Stomach (tissue), 9 donors: ENCODE data around the gene BMP6. TPM values are rescaled to one million over a fixed set of nuclear protein-coding genes. Genes with fewer than 3 reads are reported as not detected.
A peak's percentile ranks its signal among the peaks of the same experiment; 100 is the strongest.

Experiments
- DNase-seq, 2 donors: peaks; one replicate each; pipeline versions ENCODE4 v3.0.0 to v3.0.0-alpha.2; 2013 to 2019
- H3K27ac ChIP-seq, 5 donors: fragments of 200-600 bp in 4 of 5; sonication (generic) in 4 of 5; one replicate each; pipeline ENCODE4 v1.5.1; 2013 to 2019; ENCODE audit warnings: mild to moderate bottlenecking in 1 of 5, moderate library complexity in 1 of 5
- H3K27me3 ChIP-seq, 3 donors: fragments of 200-600 bp; sonication (generic); one replicate each; pipeline ENCODE4 v1.5.1; 2017 to 2019; ENCODE audit warnings: mixed run types in 1 of 3
- H3K36me3 ChIP-seq, 4 donors: fragments of 200-600 bp; sonication (generic); 1 replicate in 3 of 4; 2 replicates in 1 of 4; pipeline ENCODE4 v1.5.1; 2016 to 2019
- H3K4me1 ChIP-seq, 4 donors: fragments of 200-600 bp; sonication (generic); one replicate each; pipeline ENCODE4 v1.5.1; 2016 to 2019
- H3K4me3 ChIP-seq, 4 donors: fragments of 200-600 bp; sonication (generic) in 3 of 4; one replicate each; pipeline ENCODE4 v1.5.1; 2016 to 2019; ENCODE audit warnings: mild to moderate bottlenecking in 1 of 4
- H3K9me3 ChIP-seq, 4 donors: fragments of 200-600 bp; sonication (generic); one replicate each; pipeline ENCODE4 v1.5.1; 2016 to 2019
- EP300 ChIP-seq: sonication (generic); formaldehyde crosslinking; IDR thresholded peaks from one replicate; pipeline ENCODE4 v1.6.1; 2017; ENCODE audit warnings: antibody characterized with exemption
- POLR2A ChIP-seq, 4 donors: fragments of 450-650 bp; IDR thresholded peaks; one replicate each; pipeline ENCODE4 v1.6.1; 2016; ENCODE audit warnings: antibody characterized with exemption in 4 of 4, control low read depth in 2 of 4, mild to moderate bottlenecking in 1 of 4, moderate library complexity in 1 of 4
- POLR2AphosphoS5 ChIP-seq, 3 donors: sonication (generic); formaldehyde crosslinking; IDR thresholded peaks; one replicate each; pipeline ENCODE4 v1.6.1; 2016; ENCODE audit warnings: antibody characterized with exemption in 3 of 3
- WGBS, 5 donors: extraction: QIAGEN DNeasy Blood & Tissue Kit in 3 of 5; methylation state at CpG; one replicate each; pipeline versions ENCODE4 v1.1.5 to v1.1.7; 2013 to 2018; 5-methylcytosine and 5-hydroxymethylcytosine counted together
- intact Hi-C: fragments of 100-400 bp; cut with DNase I; formaldehyde crosslinking; loops from one replicate; pipeline ENCODE4 v1.15.1; 2023; ENCODE audit warnings: low total_unique reads
- polyA plus RNA-seq, 3 donors: library from polyadenylated mRNA; stranded (reverse); fragments of 200-250 nt; gene quantifications; one replicate each; pipeline ENCODE4 v1.2.3, GENCODE V29; 2013
- total RNA-seq, 5 donors: library from RNA; depleted of rRNA; stranded (reverse); fragments of >200 nt; gene quantifications; one replicate each; pipeline versions ENCODE4 v1.1.0 to v1.2.3, GENCODE V29; 2014 to 2016
- TF ChIP-seq, protein P1 (sequence below), 7 experiments: fragments of 450-650 bp in 4 of 7; fragments of 200-600 bp in 3 of 7; sonication (generic) in 3 of 7; IDR thresholded peaks; one replicate each; pipeline ENCODE4 v1.5.1; 2016 to 2019; ENCODE audit warnings: antibody characterized with exemption in 7 of 7, control low read depth in 2 of 7, mild to moderate bottlenecking in 1 of 7
- donor health status: healthy with polysubstance abuse.
- donor health status: Bipolar disorder and iron deficiency.
- donor health status: healthy.

Gene BMP6
- total and polyA plus RNA-seq, 8 donors = 0.50 to 15.8 (median 2.7) TPM; not detected in 1

- TF ChIP-seq EP300 (no peak), POLR2A (IDR thresholded peaks at IDR 0.05) (no peak), POLR2AphosphoS5 (IDR thresholded peaks at IDR 0.05) (no peak)
- TF ChIP-seq, protein P1, sequence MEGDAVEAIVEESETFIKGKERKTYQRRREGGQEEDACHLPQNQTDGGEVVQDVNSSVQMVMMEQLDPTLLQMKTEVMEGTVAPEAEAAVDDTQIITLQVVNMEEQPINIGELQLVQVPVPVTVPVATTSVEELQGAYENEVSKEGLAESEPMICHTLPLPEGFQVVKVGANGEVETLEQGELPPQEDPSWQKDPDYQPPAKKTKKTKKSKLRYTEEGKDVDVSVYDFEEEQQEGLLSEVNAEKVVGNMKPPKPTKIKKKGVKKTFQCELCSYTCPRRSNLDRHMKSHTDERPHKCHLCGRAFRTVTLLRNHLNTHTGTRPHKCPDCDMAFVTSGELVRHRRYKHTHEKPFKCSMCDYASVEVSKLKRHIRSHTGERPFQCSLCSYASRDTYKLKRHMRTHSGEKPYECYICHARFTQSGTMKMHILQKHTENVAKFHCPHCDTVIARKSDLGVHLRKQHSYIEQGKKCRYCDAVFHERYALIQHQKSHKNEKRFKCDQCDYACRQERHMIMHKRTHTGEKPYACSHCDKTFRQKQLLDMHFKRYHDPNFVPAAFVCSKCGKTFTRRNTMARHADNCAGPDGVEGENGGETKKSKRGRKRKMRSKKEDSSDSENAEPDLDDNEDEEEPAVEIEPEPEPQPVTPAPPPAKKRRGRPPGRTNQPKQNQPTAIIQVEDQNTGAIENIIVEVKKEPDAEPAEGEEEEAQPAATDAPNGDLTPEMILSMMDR (IDR thresholded peaks at IDR 0.05) = no peak
- WGBS, 5 donors = 50 to 73% (median 64%) methylated on average over 3 to 4 of the region's 4 CpGs
- Histone ChIP-seq H3K4me3 (no peak overlapping the region), H3K36me3 (peaks cover 25 to 28% (median 27%) of the 10 kb centered on the region in 4 donors), H3K27ac (peak overlapping the region in 1 of 5 donors; percentile 20), H3K4me1 (peaks cover 12 to 46% (median 40%) of the 10 kb centered on the region in 4 donors), H3K9me3 (no peaks in the 10 kb centered on the region), H3K27me3 (no peaks in the 10 kb centered on the region)
- intact Hi-C loops = no loop called here
- DNase-seq = no peak
These were observed 181.3 kb downstream of the BMP6 start for GRCh38 chr6:7907159-7907558.

- peaks cover 12 to 46% (median 40%) of the 10 kb centered on the region in 4 donors for H3K4me1 ChIP-seq
- WGBS, 5 donors = 2 to 7% (median 3%) methylated on average over 11 to 64 of the region's 66 CpGs
- peak overlapping the region; percentile 77 to 95 (median 88) for H3K27ac ChIP-seq
- peak overlapping the region; percentile 75 to 96 (median 92) for H3K4me3 ChIP-seq
- intact Hi-C loops = no loop called here
- H3K36me3 ChIP-seq = peaks cover under 1 to 3% (median 3%) of the 10 kb centered on the region in 4 donors
- DNase-seq = peak; percentile 57 to 89
- no peaks in the 10 kb centered on the region for H3K27me3 ChIP-seq
- H3K9me3 ChIP-seq = no peaks in the 10 kb centered on the region
- no peak for TF ChIP-seq POLR2A (IDR thresholded peaks at IDR 0.05)
- TF ChIP-seq, protein P1 (IDR thresholded peaks at IDR 0.05) = no peak
- no peak for TF ChIP-seq EP300
- no peak for TF ChIP-seq POLR2AphosphoS5 (IDR thresholded peaks at IDR 0.05)
These were observed 183.7 kb downstream of the BMP6 start for GRCh38 chr6:7909323-7910276.

- intact Hi-C loops = no loop called here
- peak overlapping the region; percentile 75 to 96 (median 92) for H3K4me3 ChIP-seq
- no peak for DNase-seq
- WGBS, 5 donors = 0 to 1% (median 1%) methylated on average over 23 to 57 of the region's 57 CpGs; no CpG with 5 or more reads in 1 of the 5 donors
- no peaks in the 10 kb centered on the region for H3K36me3 ChIP-seq
- H3K27ac ChIP-seq = peak overlapping the region; percentile 77 to 95 (median 88)
- H3K4me1 ChIP-seq = peaks cover 12 to 41% (median 38%) of the 10 kb centered on the region in 4 donors
- no peak for TF ChIP-seq POLR2AphosphoS5 (IDR thresholded peaks at IDR 0.05)
- TF ChIP-seq EP300 = no peak
- TF ChIP-seq, protein P1 (IDR thresholded peaks at IDR 0.05) = no peak
- no peak for TF ChIP-seq POLR2A (IDR thresholded peaks at IDR 0.05)
- no peaks in the 10 kb centered on the region for H3K27me3 ChIP-seq
- H3K9me3 ChIP-seq = no peaks in the 10 kb centered on the region
These were observed 184.4 kb downstream of the BMP6 start for GRCh38 chr6:7910298-7910653.

GRCh38 chr6:7910654-7911344 lies 184.9 kb downstream of the BMP6 start, which contains the start of gene TXNDC5:
TSS of gene TXNDC5 (minus strand) at chr6:7910788. CDS start at chr6:7910776, 12 bp downstream.
- Histone ChIP-seq H3K27me3 (no peaks in the 10 kb centered on the region), H3K36me3 (no peaks in the 10 kb centered on the region), H3K4me3 (peak within 1 kb of the TSS; percentile 75 to 96 (median 92)), H3K9me3 (no peaks in the 10 kb centered on the region), H3K4me1 (peaks cover 12 to 39% (median 38%) of the 10 kb centered on the region in 4 donors), H3K27ac (peak within 1 kb of the TSS; percentile 77 to 95 (median 88))
- WGBS, 5 donors = 2 to 8% (median 3%) methylated on average over 14 to 69 of the region's 75 CpGs
- TF ChIP-seq POLR2AphosphoS5 (IDR thresholded peaks at IDR 0.05) (peak in 1 of 3 donors; percentile 67), POLR2A (IDR thresholded peaks at IDR 0.05) (no peak)
- peak; percentile 84 to 94 for DNase-seq
- intact Hi-C loops = no loop called here
